Superior temporal gyrus (tissue), 1 donor: ENCODE measurements around the gene PLA2G2A.
A peak's percentile ranks its signal among the peaks of the same experiment; 100 is the strongest.
"Not testable (repeated sequence)": the region's sequence is repeated elsewhere in the genome, so short reads cannot be mapped to it uniquely, and the experiment has no call there.

Source experiments
- DNase-seq: peaks from one replicate; pipeline ENCODE4 v3.0.0-alpha.2; 2016; ENCODE audit errors: extremely low spot score

PLA2G2A gene

GRCh38 chr1:19979494-19979977 is at the start of gene PLA2G2A:
Gene PLA2G2A, minus strand, starts transcription at chr1:19979618. Its CDS starts 845 bp downstream, at chr1:19978773.
- no peak for DNase-seq

- no peak for DNase-seq
Observed at GRCh38 chr1:20028726-20029125, 49.3 kb upstream of the PLA2G2A start.

GRCh38 chr1:20028125-20028524 is 48.7 kb upstream of the PLA2G2A start:
- no peak for DNase-seq

GRCh38 chr1:20017741-20018140 is 38.3 kb upstream of the PLA2G2A start:
- no peak for DNase-seq

- no peak for DNase-seq
Observed at GRCh38 chr1:20014153-20014552, 34.7 kb upstream of the PLA2G2A start.

GRCh38 chr1:20010016-20010415 is 30.6 kb upstream of the PLA2G2A start:
- DNase-seq: no peak

GRCh38 chr1:20009212-20009611 is 29.8 kb upstream of the PLA2G2A start:
- DNase-seq: no peak

GRCh38 chr1:20008391-20008841 is 29.0 kb upstream of the PLA2G2A start:
- DNase-seq: no peak

- DNase-seq: not testable (repeated sequence)
Observed at GRCh38 chr1:19998823-19999222, 19.4 kb upstream of the PLA2G2A start.

GRCh38 chr1:19990689-19991088 is 11.3 kb upstream of the PLA2G2A start:
- no peak for DNase-seq

GRCh38 chr1:19990182-19990582 is 10.8 kb upstream of the PLA2G2A start:
- DNase-seq: not testable (repeated sequence)

GRCh38 chr1:19988267-19989006 is 9.0 kb upstream of the PLA2G2A start:
- DNase-seq: no peak

- DNase-seq: no peak
Observed at GRCh38 chr1:19987719-19988118, 8.3 kb upstream of the PLA2G2A start.

GRCh38 chr1:19984409-19985016 is 5.1 kb upstream of the PLA2G2A start:
- DNase-seq: not testable (repeated sequence)

GRCh38 chr1:19981507-19982312 is 2.3 kb upstream of the PLA2G2A start:
- DNase-seq: no peak

- no peak for DNase-seq
Observed at GRCh38 chr1:19981170-19981506, 1.7 kb upstream of the PLA2G2A start.

GRCh38 chr1:19980314-19980713 is 896 bp upstream of the PLA2G2A start:
- DNase-seq: no peak

- no peak for DNase-seq
Observed at GRCh38 chr1:19978143-19978542, 1.3 kb downstream of the PLA2G2A start.

GRCh38 chr1:19976317-19977003 is 3.0 kb downstream of the PLA2G2A start:
- no peak for DNase-seq

GRCh38 chr1:19975423-19976193 is 3.8 kb downstream of the PLA2G2A start:
- no peak for DNase-seq

GRCh38 chr1:19974822-19975416 is 4.5 kb downstream of the PLA2G2A start:
- DNase-seq: peak; percentile 39
